Stomach (tissue), 4 donors: ENCODE data around the gene PPCDC.

Experiments
- CTCF ChIP-seq, 7 experiments: fragments of 450-650 bp in 4 of 7; fragments of 200-600 bp in 3 of 7; sonication (generic) in 3 of 7; IDR thresholded peaks; one replicate each; pipeline ENCODE4 v1.5.1; 2016 to 2019; ENCODE audit warnings: antibody characterized with exemption in 7 of 7, control low read depth in 2 of 7, mild to moderate bottlenecking in 1 of 7
- EP300 ChIP-seq: sonication (generic); formaldehyde crosslinking; IDR thresholded peaks from one replicate; pipeline ENCODE4 v1.6.1; 2017; ENCODE audit warnings: antibody characterized with exemption
- POLR2A ChIP-seq, 4 donors: fragments of 450-650 bp; IDR thresholded peaks; one replicate each; pipeline ENCODE4 v1.6.1; 2016; ENCODE audit warnings: antibody characterized with exemption in 4 of 4, control low read depth in 2 of 4, mild to moderate bottlenecking in 1 of 4, moderate library complexity in 1 of 4
- POLR2AphosphoS5 ChIP-seq, 3 donors: sonication (generic); formaldehyde crosslinking; IDR thresholded peaks; one replicate each; pipeline ENCODE4 v1.6.1; 2016; ENCODE audit warnings: antibody characterized with exemption in 3 of 3

GRCh38 chr15:75065851-75066509 lies 42.6 kb downstream of the PPCDC start:
- TF ChIP-seq POLR2AphosphoS5 (IDR thresholded peaks at IDR 0.05): no peak
- TF ChIP-seq POLR2A (IDR thresholded peaks at IDR 0.05): no peak
- TF ChIP-seq CTCF (IDR thresholded peaks at IDR 0.05): no peak
- TF ChIP-seq EP300: no peak
